Stimulated activated CD4-positive, alpha-beta T cell treated with anti-CD3 and anti-CD28 coated beads, Interleukin-12 subunit alpha, Interleukin-12 subunit beta, amount 100 ng/mL, for 48 hours (primary cell): ENCODE data around the gene KIF2A.

ENCODE experiments used
- DNase-seq, 3 donors: peaks; one replicate each; pipeline ENCODE4 v3.0.0-alpha.2; 2020; ENCODE audit warnings: low read depth in 2 of 3, low spot score in 1 of 3

KIF2A gene

GRCh38 chr5:62305715-62306322, at the start of gene KIF2A:
Gene KIF2A, plus strand, starts transcription at chr5:62306206. Its CDS starts 267 bp downstream, at chr5:62306473.
- DNase-seq = peak; percentile 84 to 91 (median 90)

GRCh38 chr5:62257020-62257367, 49.0 kb upstream of the KIF2A start:
- DNase-seq = no peak

GRCh38 chr5:62258654-62259053, 47.4 kb upstream of the KIF2A start:
- DNase-seq = no peak

- DNase-seq = no peak
These were observed 46.2 kb upstream of the KIF2A start for GRCh38 chr5:62259699-62260250.

- no peak for DNase-seq
These were observed 45.5 kb upstream of the KIF2A start for GRCh38 chr5:62260513-62260912.

- DNase-seq = no peak
These were observed 42.6 kb upstream of the KIF2A start for GRCh38 chr5:62263401-62263800.

GRCh38 chr5:62265648-62266112, 40.3 kb upstream of the KIF2A start:
- no peak for DNase-seq

- no peak for DNase-seq
These were observed 39.4 kb upstream of the KIF2A start for GRCh38 chr5:62266573-62266972.

- no peak for DNase-seq
These were observed 37.8 kb upstream of the KIF2A start for GRCh38 chr5:62268234-62268633.

GRCh38 chr5:62268792-62269191, 37.2 kb upstream of the KIF2A start:
- no peak for DNase-seq

- DNase-seq = no peak
These were observed 34.6 kb upstream of the KIF2A start for GRCh38 chr5:62271370-62271769.

GRCh38 chr5:62271870-62272269, 34.1 kb upstream of the KIF2A start:
- DNase-seq = no peak

GRCh38 chr5:62273687-62274086, 32.3 kb upstream of the KIF2A start:
- no peak for DNase-seq

GRCh38 chr5:62275581-62275980, 30.4 kb upstream of the KIF2A start:
- DNase-seq = no peak

- no peak for DNase-seq
These were observed 24.6 kb upstream of the KIF2A start for GRCh38 chr5:62281411-62281810.

- no peak for DNase-seq
These were observed 23.9 kb upstream of the KIF2A start for GRCh38 chr5:62282064-62282463.

- no peak for DNase-seq
These were observed 23.0 kb upstream of the KIF2A start for GRCh38 chr5:62283005-62283404.

- DNase-seq = no peak
These were observed 22.1 kb upstream of the KIF2A start for GRCh38 chr5:62283861-62284260.

- peak; percentile 72 to 80 (median 74) for DNase-seq
These were observed 20.8 kb upstream of the KIF2A start for GRCh38 chr5:62284946-62285891.

- no peak for DNase-seq
These were observed 19.2 kb upstream of the KIF2A start for GRCh38 chr5:62286834-62287233.

- no peak for DNase-seq
These were observed 18.8 kb upstream of the KIF2A start for GRCh38 chr5:62287237-62287636.

- no peak for DNase-seq
These were observed 17.9 kb upstream of the KIF2A start for GRCh38 chr5:62288118-62288517.
